ENCODE data around the gene IPMK. TPM values are rescaled to one million over a fixed set of nuclear protein-coding genes. Genes with fewer than 3 reads are reported as not detected.
A peak's percentile ranks its signal among the peaks of the same experiment; 100 is the strongest.

Gene IPMK
- total and polyA plus RNA-seq, 8 donors = 4.7 to 8.1 (median 6.9) TPM

- Histone ChIP-seq H3K27ac (no peak overlapping the region), H3K36me3 (no peaks in the 10 kb centered on the region), H3K4me3 (no peak overlapping the region), H3K4me1 (no peaks in the 10 kb centered on the region), H3K27me3 (no peaks in the 10 kb centered on the region), H3K9me3 (no peaks in the 10 kb centered on the region)
- no peak for TF ChIP-seq CTCF (IDR thresholded peaks at IDR 0.05)
- ATAC-seq (no peak), DNase-seq (no peak)
- intact Hi-C loops (cut with DNase I) = no loop called here
These were observed 87.0 kb downstream of the IPMK start for GRCh38 chr10:58180666-58181065.

- no peaks in the 10 kb centered on the region for H3K36me3 ChIP-seq
- intact Hi-C loops (cut with DNase I) = loop anchor here in 1 of 2 donors (2.0 kb wide), 1 partner anchor 112 kb away; no protein-coding TSS in a partner anchor
- no peaks in the 10 kb centered on the region for H3K9me3 ChIP-seq
- DNase-seq (no peak), ATAC-seq (no peak)
- H3K4me3 ChIP-seq = no peak overlapping the region
- no peaks in the 10 kb centered on the region for H3K4me1 ChIP-seq
- H3K27ac ChIP-seq = no peak overlapping the region
- H3K27me3 ChIP-seq = no peaks in the 10 kb centered on the region
- TF ChIP-seq CTCF (IDR thresholded peaks at IDR 0.05) = no peak
These were observed 88.5 kb downstream of the IPMK start for GRCh38 chr10:58179238-58179637.

GRCh38 chr10:58178811-58179210, 88.9 kb downstream of the IPMK start:
- Histone ChIP-seq H3K27me3 (no peaks in the 10 kb centered on the region), H3K27ac (no peak overlapping the region), H3K36me3 (no peaks in the 10 kb centered on the region), H3K9me3 (no peaks in the 10 kb centered on the region), H3K4me1 (no peaks in the 10 kb centered on the region), H3K4me3 (no peak overlapping the region)
- no peak for TF ChIP-seq CTCF (IDR thresholded peaks at IDR 0.05)
- intact Hi-C loops (cut with DNase I) = loop anchor here in 1 of 2 donors (2.0 kb wide), 1 partner anchor 112 kb away; no protein-coding TSS in a partner anchor
- no peak for DNase-seq
- ATAC-seq = no peak

- Histone ChIP-seq H3K9me3 (no peaks in the 10 kb centered on the region), H3K27ac (no peak overlapping the region), H3K4me3 (no peak overlapping the region), H3K4me1 (no peaks in the 10 kb centered on the region), H3K27me3 (no peaks in the 10 kb centered on the region), H3K36me3 (no peaks in the 10 kb centered on the region)
- intact Hi-C loops (cut with DNase I) = no loop called here
- peak in 1 of 4 donors; percentile 3 for DNase-seq
- peak; percentile 62 for ATAC-seq
- TF ChIP-seq CTCF (IDR thresholded peaks at IDR 0.05) = peak; percentile 51 to 60
These were observed 90.2 kb downstream of the IPMK start for GRCh38 chr10:58177362-58177947.

- DNase-seq (peak in 1 of 4 donors; percentile 29), ATAC-seq (peak; percentile 49)
- no peaks in the 10 kb centered on the region for H3K9me3 ChIP-seq
- no peak for TF ChIP-seq CTCF (IDR thresholded peaks at IDR 0.05)
- no peaks in the 10 kb centered on the region for H3K27me3 ChIP-seq
- no peaks in the 10 kb centered on the region for H3K4me1 ChIP-seq
- no peaks in the 10 kb centered on the region for H3K36me3 ChIP-seq
- no peak overlapping the region for H3K27ac ChIP-seq
- no peak overlapping the region for H3K4me3 ChIP-seq
- intact Hi-C loops (cut with DNase I) = no loop called here
These were observed 91.4 kb downstream of the IPMK start for GRCh38 chr10:58175990-58176900.
